Esophagus squamous epithelium (tissue), 5 donors: Measurements from ENCODE around the gene AGBL5. TPM values are rescaled to one million over a fixed set of nuclear protein-coding genes. Genes with fewer than 3 reads are reported as not detected.

Experiments
- DNase-seq: peaks from one replicate; lab custom pipeline; 2025; lab: John Stamatoyannopoulos, UW
- H3K27ac ChIP-seq, 4 donors: fragments of 200-600 bp; sonication (generic); one replicate each; pipeline ENCODE4 v1.5.1; 2016 to 2019; ENCODE audit warnings: mild to moderate bottlenecking in 1 of 4
- H3K27me3 ChIP-seq, 4 donors: fragments of 200-600 bp; sonication (generic); 1 replicate in 3 of 4; 2 replicates in 1 of 4; pipeline versions ENCODE4 v1.5.1 to v1.6.0; 2017 to 2021; ENCODE audit warnings: antibody characterized with exemption in 1 of 4
- H3K36me3 ChIP-seq, 3 donors: fragments of 200-600 bp; sonication (generic); one replicate each; pipeline ENCODE4 v1.5.1; 2016 to 2019
- H3K4me1 ChIP-seq, 3 donors: fragments of 200-600 bp; sonication (generic); one replicate each; pipeline ENCODE4 v1.5.1; 2017 to 2019
- H3K4me3 ChIP-seq, 4 donors: fragments of 200-600 bp; sonication (generic); 1 replicate in 3 of 4; 2 replicates in 1 of 4; pipeline ENCODE4 v1.5.1; 2016 to 2019; ENCODE audit warnings: mild to moderate bottlenecking in 2 of 4, moderate library complexity in 1 of 4
- H3K9me3 ChIP-seq, 3 donors: fragments of 200-600 bp; sonication (generic); one replicate each; pipeline ENCODE4 v1.5.1; 2016 to 2019
- POLR2A ChIP-seq, 4 donors: fragments of 450-650 bp; IDR thresholded peaks; one replicate each; pipeline ENCODE4 v1.6.1; 2017; ENCODE audit warnings: antibody characterized with exemption in 4 of 4, mild to moderate bottlenecking in 4 of 4, moderate library complexity in 3 of 4
- WGBS, 2 donors: methylation state at CpG; one replicate each; pipeline ENCODE4 v1.1.5; 2018; 5-methylcytosine and 5-hydroxymethylcytosine counted together
- intact Hi-C: fragments of 100-400 bp; cut with DNase I; formaldehyde crosslinking; loops from one replicate; pipeline ENCODE4 v1.15.0; 2022
- total RNA-seq, 4 donors: library from RNA; depleted of rRNA; stranded (reverse); fragments of >200 nt; gene quantifications; one replicate each; pipeline ENCODE4 v1.1.0, GENCODE V29; 2016
- TF ChIP-seq, protein P1 (sequence below), 6 experiments: fragments of 450-650 bp in 4 of 6; fragments of 200-600 bp in 2 of 6; sonication (generic) in 2 of 6; IDR thresholded peaks; one replicate each; pipeline ENCODE4 v1.5.1; 2016 to 2019; ENCODE audit warnings: antibody characterized with exemption in 6 of 6, mild to moderate bottlenecking in 4 of 6, moderate library complexity in 4 of 6
- donor health status: DM: yes; HTN: yes; CAD: no.

Gene AGBL5, protein sequence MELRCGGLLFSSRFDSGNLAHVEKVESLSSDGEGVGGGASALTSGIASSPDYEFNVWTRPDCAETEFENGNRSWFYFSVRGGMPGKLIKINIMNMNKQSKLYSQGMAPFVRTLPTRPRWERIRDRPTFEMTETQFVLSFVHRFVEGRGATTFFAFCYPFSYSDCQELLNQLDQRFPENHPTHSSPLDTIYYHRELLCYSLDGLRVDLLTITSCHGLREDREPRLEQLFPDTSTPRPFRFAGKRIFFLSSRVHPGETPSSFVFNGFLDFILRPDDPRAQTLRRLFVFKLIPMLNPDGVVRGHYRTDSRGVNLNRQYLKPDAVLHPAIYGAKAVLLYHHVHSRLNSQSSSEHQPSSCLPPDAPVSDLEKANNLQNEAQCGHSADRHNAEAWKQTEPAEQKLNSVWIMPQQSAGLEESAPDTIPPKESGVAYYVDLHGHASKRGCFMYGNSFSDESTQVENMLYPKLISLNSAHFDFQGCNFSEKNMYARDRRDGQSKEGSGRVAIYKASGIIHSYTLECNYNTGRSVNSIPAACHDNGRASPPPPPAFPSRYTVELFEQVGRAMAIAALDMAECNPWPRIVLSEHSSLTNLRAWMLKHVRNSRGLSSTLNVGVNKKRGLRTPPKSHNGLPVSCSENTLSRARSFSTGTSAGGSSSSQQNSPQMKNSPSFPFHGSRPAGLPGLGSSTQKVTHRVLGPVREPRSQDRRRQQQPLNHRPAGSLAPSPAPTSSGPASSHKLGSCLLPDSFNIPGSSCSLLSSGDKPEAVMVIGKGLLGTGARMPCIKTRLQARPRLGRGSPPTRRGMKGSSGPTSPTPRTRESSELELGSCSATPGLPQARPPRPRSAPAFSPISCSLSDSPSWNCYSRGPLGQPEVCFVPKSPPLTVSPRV
- total RNA-seq: 10 to 100 TPM in 2 of 4 donors, 1 to 10 TPM in 2; 4.7 to 12.4 (median 9.6) TPM

DNA sequence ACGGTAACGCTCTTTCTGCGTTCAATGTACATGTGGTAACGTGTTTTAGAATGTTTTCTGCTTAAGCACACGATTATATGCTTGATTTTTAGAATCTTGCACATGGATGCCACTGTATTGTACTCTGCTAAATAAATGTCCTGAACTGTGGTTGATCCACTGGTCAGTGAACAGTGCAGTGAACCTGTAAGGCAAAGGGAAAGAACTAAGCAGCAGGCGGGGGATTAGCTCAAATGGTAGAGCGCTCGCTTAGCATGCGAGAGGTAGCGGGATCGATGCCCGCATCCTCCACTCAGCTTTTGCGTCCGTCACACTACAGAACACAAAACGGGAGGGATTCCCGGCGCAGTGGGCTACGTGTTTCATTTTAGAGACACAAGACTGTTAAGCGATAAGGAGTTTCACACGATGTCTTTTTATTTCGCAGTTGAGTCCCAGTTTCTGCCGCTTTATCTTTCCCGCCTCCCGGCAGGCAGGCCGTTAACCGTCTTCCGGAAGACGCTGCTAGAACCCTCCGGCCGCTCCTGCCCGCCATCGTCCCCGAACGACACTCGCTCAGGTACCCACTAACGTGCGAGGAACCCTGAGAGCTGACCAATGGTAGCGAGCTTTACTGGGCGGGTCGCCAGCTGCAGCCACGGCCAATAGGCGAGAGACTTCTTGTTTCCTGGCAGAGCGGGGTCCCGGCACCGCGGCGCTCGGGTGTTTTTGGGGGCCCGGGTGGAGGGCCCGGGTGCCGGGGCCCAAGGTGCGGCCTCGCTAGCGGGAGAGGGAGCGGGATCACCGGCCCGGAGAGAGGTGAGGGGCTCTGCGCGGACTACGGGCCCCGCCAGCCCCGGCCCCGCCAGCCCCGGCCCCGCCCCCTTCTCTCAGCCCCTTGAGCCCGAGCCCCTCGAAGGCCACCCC lies at the start of gene AGBL5:
TSS of gene AGBL5 (plus strand) at position 673 of the 906 bp plus-strand sequence. CDS start 1,291 bp downstream, outside the sequence.
- Histone ChIP-seq H3K9me3 (no peaks in the 10 kb centered on the region), H3K27ac (peak within 1 kb of the TSS; percentile 87 to 96 (median 93)), H3K4me1 (peaks cover 11 to 34% (median 13%) of the 10 kb centered on the region in 3 donors), H3K27me3 (no peaks in the 10 kb centered on the region), H3K4me3 (peak within 1 kb of the TSS; percentile 77 to 99 (median 96)), H3K36me3 (peaks cover 9 to 30% (median 15%) of the 10 kb centered on the region in 3 donors)
- WGBS, 2 donors: 1% methylated on average over 25 to 27 of the region's 67 CpGs
- DNase-seq: peak; percentile 72
- intact Hi-C loops: no loop called here
- TF ChIP-seq POLR2A (IDR thresholded peaks at IDR 0.05): peak in 2 of 4 donors; percentile 59 to 74
- TF ChIP-seq, protein P1, sequence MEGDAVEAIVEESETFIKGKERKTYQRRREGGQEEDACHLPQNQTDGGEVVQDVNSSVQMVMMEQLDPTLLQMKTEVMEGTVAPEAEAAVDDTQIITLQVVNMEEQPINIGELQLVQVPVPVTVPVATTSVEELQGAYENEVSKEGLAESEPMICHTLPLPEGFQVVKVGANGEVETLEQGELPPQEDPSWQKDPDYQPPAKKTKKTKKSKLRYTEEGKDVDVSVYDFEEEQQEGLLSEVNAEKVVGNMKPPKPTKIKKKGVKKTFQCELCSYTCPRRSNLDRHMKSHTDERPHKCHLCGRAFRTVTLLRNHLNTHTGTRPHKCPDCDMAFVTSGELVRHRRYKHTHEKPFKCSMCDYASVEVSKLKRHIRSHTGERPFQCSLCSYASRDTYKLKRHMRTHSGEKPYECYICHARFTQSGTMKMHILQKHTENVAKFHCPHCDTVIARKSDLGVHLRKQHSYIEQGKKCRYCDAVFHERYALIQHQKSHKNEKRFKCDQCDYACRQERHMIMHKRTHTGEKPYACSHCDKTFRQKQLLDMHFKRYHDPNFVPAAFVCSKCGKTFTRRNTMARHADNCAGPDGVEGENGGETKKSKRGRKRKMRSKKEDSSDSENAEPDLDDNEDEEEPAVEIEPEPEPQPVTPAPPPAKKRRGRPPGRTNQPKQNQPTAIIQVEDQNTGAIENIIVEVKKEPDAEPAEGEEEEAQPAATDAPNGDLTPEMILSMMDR (IDR thresholded peaks at IDR 0.05): peak in 1 of 6 experiments; percentile 3

DNA sequence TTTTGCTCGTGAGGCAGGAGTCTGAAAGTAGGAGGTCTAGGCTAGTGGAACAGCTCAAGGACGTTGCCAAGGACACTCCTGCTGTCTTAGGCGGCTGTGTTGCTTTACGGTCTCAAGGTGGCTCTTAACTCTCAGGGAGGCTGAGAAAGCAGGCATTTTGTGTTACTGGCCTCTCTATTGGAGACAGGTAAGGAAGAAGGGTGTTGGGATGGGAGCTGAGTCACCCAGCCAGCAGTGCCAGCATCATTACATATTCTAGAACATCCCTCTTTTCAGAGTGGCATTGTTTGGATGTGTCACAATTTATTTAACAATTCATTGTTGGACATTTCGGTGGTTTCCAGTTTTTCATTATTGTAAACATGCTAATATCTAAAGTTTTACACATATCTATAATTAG lies 49.5 kb upstream of the AGBL5 start:
- Histone ChIP-seq H3K36me3 (no peaks in the 10 kb centered on the region), H3K4me1 (no peaks in the 10 kb centered on the region), H3K27me3 (no peaks in the 10 kb centered on the region), H3K4me3 (no peak overlapping the region), H3K27ac (no peak overlapping the region), H3K9me3 (no peaks in the 10 kb centered on the region)
- WGBS, 2 donors: 70 to 81% methylated on average over 5 of the region's 5 CpGs
- TF ChIP-seq, protein P1 (IDR thresholded peaks at IDR 0.05): no peak
- TF ChIP-seq POLR2A (IDR thresholded peaks at IDR 0.05): no peak
- intact Hi-C loops: no loop called here
- no peak for DNase-seq

DNA sequence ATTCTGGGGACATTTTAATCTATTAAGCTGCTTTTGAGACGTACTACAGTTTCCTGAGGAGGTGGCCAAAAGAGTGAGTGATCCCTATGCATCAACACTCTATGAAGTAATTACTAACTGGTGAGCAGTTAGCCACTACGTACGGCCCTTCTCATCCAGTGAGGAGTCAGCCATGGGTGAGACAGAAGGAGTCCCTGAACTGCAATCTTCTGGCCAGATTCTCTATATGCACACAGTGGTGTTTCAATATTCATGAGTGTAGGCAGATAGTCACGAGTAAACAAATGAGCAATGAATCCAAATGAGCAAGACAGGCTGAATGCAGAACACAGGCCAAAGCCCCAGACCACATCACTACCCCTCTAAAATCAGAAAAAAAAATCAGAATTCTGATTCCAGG lies 48.5 kb upstream of the AGBL5 start:
- Histone ChIP-seq H3K9me3 (no peaks in the 10 kb centered on the region), H3K4me1 (no peaks in the 10 kb centered on the region), H3K27me3 (no peaks in the 10 kb centered on the region), H3K4me3 (no peak overlapping the region), H3K36me3 (no peaks in the 10 kb centered on the region), H3K27ac (no peak overlapping the region)
- intact Hi-C loops: no loop called here
- 87 to 90% methylated on average over 4 of the region's 4 CpGs for WGBS, 2 donors
- no peak for DNase-seq
- no peak for TF ChIP-seq POLR2A (IDR thresholded peaks at IDR 0.05)
- TF ChIP-seq, protein P1 (IDR thresholded peaks at IDR 0.05): no peak

DNA sequence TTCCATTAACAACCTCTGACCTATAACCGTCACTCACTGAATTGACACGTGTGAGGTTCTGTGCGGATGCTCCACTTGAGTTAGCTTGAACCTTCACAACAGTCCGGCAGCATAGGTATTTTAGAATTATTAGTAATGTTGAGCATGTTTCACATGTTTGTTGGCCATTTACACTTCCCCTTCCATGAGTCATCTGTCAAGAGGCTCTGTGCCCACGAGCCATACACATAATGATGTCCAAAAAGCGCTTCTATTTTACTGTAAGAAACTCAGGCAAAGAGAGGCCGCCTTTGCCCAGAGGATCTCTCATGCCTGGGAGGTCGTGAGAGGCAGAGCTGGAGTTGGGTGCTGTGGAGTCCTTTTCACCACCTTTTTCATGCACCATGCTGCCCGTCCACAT lies 47.6 kb upstream of the AGBL5 start:
- intact Hi-C loops: no loop called here
- H3K27ac ChIP-seq: no peak overlapping the region
- no peaks in the 10 kb centered on the region for H3K27me3 ChIP-seq
- 70 to 76% methylated on average over 9 of the region's 9 CpGs for WGBS, 2 donors
- no peaks in the 10 kb centered on the region for H3K36me3 ChIP-seq
- no peak for DNase-seq
- H3K4me1 ChIP-seq: no peaks in the 10 kb centered on the region
- TF ChIP-seq, protein P1 (IDR thresholded peaks at IDR 0.05): no peak
- TF ChIP-seq POLR2A (IDR thresholded peaks at IDR 0.05): no peak
- no peak overlapping the region for H3K4me3 ChIP-seq
- no peaks in the 10 kb centered on the region for H3K9me3 ChIP-seq
